ENCODE results near the gene NEO1.
A peak's percentile ranks its signal among the peaks of the same experiment; 100 is the strongest.

NEO1 gene

DNA sequence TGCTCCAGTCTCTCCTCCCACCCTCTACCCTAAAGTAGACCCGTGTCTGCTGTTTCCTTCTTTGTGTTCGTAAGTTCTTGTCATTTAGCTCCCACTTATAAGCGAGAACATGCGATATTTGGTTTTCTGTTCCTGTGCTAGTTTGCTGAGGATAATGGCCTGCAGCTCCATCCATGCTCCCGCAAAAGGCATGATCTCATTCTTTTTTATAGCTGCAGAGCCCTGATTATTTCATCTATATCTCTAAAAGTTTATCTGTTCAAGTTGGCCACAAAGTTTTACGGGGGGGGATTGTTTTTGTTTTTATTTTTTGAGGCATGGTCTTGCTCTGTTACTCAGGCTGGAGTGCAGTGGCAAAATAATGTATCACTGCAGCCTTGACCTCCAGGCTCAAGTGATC, 4.4 kb upstream of the NEO1 start:
- no peaks in the 10 kb centered on the region for H3K36me3 Mint-ChIP-seq
- H3K4me1 Mint-ChIP-seq, result peaks cover 0 to 1% of the 10 kb centered on the region in 2 donors
- no peak overlapping the region for H3K27ac Mint-ChIP-seq
- no peak overlapping the region for H3K4me3 Mint-ChIP-seq
- ATAC-seq (replicated peaks) (no peak), DNase-seq (no peak)
- peaks cover 23 to 35% of the 10 kb centered on the region in 2 donors for H3K27me3 Mint-ChIP-seq
- H3K9me3 Mint-ChIP-seq, result no peaks in the 10 kb centered on the region

DNA sequence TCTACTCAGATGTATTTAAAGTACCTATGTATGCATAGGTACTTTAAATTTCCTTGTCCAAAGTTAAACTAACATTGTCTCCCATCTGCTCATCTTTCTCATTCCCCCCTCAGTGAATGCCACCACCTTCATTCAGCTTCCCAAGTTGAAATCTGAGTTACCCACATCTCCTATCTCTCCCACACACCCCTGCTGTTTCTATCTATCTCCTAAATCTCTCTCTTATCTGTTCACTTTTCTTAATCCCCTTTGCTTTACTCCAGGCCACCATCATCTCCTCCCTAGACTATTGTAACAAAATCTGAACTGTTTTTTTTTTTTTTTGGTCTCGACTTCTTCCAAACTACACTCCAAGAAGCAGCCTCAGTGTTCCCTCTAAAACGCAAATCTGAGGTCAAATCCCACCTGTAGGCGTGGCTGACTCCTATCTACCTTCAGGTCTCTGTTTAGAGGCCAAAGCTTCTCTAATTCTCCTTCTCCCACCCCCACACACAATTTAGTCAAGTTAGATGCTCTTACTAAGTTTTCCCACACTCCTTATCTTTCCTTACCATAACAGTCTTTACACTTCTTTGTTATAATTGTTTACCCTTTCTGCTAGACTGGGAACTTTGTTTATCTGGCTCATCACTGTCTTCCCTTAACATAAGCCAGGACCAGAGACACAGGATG, 3.5 kb upstream of the NEO1 start:
- Mint-ChIP-seq H3K4me1 (peaks cover 2 to 5% of the 10 kb centered on the region in 2 donors), H3K36me3 (no peaks in the 10 kb centered on the region), H3K9me3 (no peaks in the 10 kb centered on the region), H3K27me3 (peaks cover 29 to 40% of the 10 kb centered on the region in 2 donors), H3K4me3 (no peak overlapping the region), H3K27ac (no peak overlapping the region)
- DNase-seq, result no peak
- ATAC-seq (replicated peaks), result no peak

DNA sequence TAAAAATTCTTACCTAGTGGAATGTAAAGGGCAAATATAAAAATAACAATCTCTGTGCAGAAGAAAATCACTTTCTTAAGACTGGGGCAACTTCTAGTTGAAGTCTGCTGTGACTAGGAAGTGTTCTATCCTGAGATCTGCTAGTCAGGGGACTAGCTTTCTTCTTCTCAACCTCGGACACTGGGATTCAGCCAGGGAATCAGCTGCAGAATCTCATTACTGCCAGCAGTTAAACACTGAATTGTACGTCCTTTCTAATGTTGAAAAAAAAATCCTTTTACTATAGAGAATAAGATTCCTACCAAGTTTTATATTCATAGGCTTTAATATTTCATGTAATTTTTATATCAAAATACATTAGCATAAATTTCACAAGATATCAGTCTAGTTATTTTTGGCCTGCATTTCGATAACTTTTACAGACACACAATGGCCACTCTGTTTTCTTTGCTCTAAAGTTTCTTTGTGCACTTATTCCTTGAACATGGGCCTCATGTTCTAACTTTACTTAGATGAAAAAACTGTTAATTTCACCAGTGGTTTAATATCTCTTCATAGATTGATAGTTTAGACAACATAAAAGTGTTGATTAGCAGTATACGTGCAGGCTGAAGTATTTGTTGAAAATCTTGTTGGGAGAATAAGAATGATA, 2.6 kb upstream of the NEO1 start:
- Mint-ChIP-seq H3K36me3 (no peaks in the 10 kb centered on the region), H3K27me3 (peaks cover 29 to 40% of the 10 kb centered on the region in 2 donors)

DNA sequence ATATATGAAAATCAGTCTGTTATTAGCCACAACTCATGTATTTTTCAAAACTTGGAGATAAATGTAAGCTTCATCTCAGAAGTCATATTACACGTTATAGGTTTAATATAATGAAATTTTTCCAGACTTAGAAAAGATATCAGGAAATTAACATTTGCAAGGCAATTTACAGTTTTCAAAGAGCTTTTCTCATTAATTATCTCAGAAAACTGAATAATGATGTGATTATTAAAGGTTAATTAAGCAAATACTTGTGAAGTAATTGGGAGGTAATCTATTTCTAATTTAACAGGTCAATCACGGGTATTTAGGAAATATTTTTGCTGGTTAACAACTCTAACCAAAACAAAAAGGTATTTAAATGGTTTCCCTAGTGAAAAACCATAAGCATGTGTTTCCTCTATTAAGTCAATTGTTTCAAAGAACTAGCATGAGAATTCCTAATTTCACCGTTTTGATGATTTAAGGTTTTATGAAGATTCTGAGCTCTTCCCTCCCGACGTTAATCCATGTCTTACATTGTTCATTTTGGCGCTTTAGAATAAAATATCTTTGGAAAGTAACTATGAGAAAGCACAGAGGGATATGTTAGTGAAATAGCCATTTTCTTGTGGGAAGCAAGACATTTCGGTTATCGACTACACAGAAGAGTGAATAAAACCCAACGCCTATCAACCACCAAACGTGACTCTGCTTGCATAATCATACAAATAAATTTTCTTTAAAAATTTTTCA, 1.5 kb upstream of the NEO1 start:
- Mint-ChIP-seq H3K4me1 (peaks cover 2 to 5% of the 10 kb centered on the region in 2 donors), H3K27me3 (peaks cover 29 to 40% of the 10 kb centered on the region in 2 donors), H3K4me3 (no peak overlapping the region), H3K36me3 (no peaks in the 10 kb centered on the region), H3K9me3 (no peaks in the 10 kb centered on the region), H3K27ac (no peak overlapping the region)
- ATAC-seq (replicated peaks) (no peak), DNase-seq (no peak)

More for the DNA sequence above, 2.6 kb upstream of the NEO1 start:
- ATAC-seq (replicated peaks) (no peak), DNase-seq (no peak)
- peaks cover 2 to 5% of the 10 kb centered on the region in 2 donors for H3K4me1 Mint-ChIP-seq
- H3K27ac Mint-ChIP-seq, result no peak overlapping the region
- H3K4me3 Mint-ChIP-seq, result no peak overlapping the region
- H3K9me3 Mint-ChIP-seq, result no peaks in the 10 kb centered on the region

DNA sequence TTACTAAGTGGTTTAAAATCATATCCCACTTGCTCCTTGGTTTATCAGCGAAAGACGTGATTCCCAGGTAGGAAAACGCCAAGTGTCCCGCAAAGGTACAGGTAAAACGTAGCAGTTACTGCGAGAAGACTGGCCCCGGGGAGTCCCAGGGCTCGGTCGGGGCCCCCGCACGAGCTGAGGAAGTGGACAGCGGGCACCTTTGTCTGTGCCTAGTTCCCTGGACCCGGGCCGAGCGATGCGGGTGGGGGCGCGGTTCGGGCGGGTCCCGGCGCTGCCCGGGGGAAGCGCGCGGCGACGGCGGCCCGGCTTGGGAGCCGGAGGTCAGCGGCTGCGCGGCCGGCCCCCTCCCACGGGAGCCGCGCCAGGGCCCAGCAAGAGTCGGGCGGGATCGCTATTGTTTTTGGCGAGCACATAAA, 864 bp upstream of the NEO1 start:
- peak; percentile 10 to 16 for ATAC-seq (replicated peaks)
- DNase-seq, result no peak
- no peaks in the 10 kb centered on the region for H3K36me3 Mint-ChIP-seq
- H3K4me1 Mint-ChIP-seq, result peaks cover 2 to 5% of the 10 kb centered on the region in 2 donors
- H3K9me3 Mint-ChIP-seq, result no peaks in the 10 kb centered on the region
- H3K27ac Mint-ChIP-seq, result no peak overlapping the region
- peaks cover 29 to 35% of the 10 kb centered on the region in 2 donors for H3K27me3 Mint-ChIP-seq
- H3K4me3 Mint-ChIP-seq, result peak overlapping the region; percentile 53 to 83

DNA sequence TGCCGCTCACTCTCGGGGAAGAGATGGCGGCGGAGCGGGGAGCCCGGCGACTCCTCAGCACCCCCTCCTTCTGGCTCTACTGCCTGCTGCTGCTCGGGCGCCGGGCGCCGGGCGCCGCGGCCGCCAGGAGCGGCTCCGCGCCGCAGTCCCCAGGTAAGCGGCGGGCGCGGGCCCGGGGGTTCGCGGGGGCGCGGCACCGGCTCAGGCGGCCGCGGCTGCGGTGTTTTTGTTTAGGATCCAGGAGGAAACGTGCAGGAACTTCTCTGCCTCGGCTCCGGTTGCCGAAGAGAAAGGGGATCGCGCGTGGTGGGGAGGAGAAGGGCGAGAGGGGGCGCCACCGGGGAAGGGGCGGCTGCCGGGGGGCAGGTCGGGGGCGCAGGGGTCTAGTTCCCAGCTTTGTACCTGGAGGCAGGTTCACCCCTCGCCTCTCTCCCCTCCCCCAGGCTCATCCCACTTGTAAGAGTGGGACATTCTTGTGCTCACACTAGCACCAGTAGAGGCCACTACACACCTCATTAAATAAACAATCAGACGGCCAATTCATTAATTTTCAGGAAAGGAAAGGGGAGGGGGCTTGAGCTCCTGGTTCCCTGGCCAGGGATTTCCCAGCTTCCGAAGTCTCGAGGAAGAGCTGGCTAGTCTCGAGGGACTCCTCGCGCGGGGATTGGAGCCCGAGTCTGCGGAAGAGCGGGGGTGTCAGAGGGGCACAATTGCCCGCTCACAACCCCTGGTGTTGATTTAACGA, 562 bp downstream of the NEO1 start:
- Mint-ChIP-seq H3K4me3 (peak overlapping the region; percentile 80 to 83), H3K27ac (peak overlapping the region; percentile 77), H3K36me3 (no peaks in the 10 kb centered on the region), H3K27me3 (peaks cover 26 to 28% of the 10 kb centered on the region in 2 donors), H3K9me3 (no peaks in the 10 kb centered on the region), H3K4me1 (peaks cover 2 to 5% of the 10 kb centered on the region in 2 donors)
- DNase-seq (peak; percentile 2), ATAC-seq (replicated peaks) (peak; percentile 53 to 60)

DNA sequence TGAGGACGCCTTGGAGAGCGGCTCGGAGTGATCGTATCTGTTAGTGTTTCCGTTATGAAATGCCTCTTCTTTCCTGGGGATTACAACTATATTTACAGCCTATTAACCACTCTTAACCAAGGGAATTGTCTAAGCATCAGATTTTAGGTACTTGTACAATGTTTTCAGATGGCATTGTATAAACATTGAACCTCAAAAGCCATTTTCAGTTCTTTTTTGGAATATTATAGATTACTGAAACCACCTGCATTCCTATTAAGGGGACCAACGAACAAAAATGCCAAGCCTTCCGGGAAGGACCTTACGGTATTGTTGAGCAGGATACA, 1.1 kb downstream of the NEO1 start:
- H3K27ac Mint-ChIP-seq, result no peak overlapping the region
- no peak for ATAC-seq (replicated peaks)
- H3K36me3 Mint-ChIP-seq, result no peaks in the 10 kb centered on the region
- H3K27me3 Mint-ChIP-seq, result peaks cover 24 to 25% of the 10 kb centered on the region in 2 donors
- H3K9me3 Mint-ChIP-seq, result no peaks in the 10 kb centered on the region
- H3K4me3 Mint-ChIP-seq, result peak overlapping the region; percentile 80 to 83
- DNase-seq, result no peak
- peaks cover 2 to 5% of the 10 kb centered on the region in 2 donors for H3K4me1 Mint-ChIP-seq

DNA sequence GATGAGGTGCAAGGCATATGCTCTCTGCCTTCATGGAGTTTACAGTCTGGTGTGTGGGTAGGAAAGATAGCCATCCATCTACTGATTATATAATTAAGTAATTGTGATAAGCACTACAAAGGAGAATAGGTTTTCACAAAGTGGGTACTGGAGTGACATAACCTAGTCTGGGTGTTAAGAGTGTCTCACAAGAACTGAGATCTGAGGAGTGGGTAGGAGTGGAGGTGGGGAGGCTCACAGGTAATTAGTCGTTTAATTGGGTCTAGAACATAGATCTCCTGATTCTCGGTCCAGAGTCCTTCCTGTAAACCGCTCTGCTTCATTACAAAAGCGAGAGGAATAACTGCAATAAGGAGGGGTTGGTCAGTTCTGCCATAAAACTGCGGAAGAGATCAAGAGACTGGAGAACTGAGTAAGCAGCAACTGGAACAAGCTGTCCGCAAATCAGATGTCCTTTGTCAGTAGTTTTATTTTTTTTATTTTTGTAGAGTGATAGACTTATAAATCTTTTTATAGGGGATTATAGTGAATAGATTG, 2.2 kb downstream of the NEO1 start:
- Mint-ChIP-seq H3K27me3 (peaks cover 12 to 16% of the 10 kb centered on the region in 2 donors), H3K36me3 (no peaks in the 10 kb centered on the region), H3K4me3 (no peak overlapping the region), H3K9me3 (no peaks in the 10 kb centered on the region), H3K27ac (no peak overlapping the region), H3K4me1 (peaks cover 2 to 5% of the 10 kb centered on the region in 2 donors)
- ATAC-seq (replicated peaks), result no peak
- no peak for DNase-seq

DNA sequence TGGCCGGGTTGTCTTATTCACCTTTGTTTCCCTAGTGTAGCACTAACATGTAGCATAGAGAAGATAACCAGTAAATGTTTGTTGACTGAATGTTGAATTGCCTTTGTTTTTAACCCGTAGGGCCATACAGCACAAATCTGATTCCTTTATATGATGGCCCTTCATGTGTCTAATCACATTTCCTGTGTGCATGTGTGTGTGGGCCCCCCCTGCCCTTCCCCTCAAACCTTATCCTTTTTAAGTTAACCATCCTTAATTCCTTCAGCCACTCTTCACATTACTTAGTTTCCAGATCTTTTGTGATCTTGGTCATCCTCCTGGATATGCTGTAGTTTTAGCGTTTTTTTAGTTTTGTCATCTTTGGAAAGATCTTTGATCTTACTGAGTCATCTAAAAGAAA, 4.2 kb downstream of the NEO1 start:
- peaks cover 11 to 13% of the 10 kb centered on the region in 2 donors for H3K27me3 Mint-ChIP-seq
- H3K9me3 Mint-ChIP-seq, result no peaks in the 10 kb centered on the region
- no peak overlapping the region for H3K4me3 Mint-ChIP-seq
- H3K27ac Mint-ChIP-seq, result no peak overlapping the region
- DNase-seq, result no peak
- ATAC-seq (replicated peaks), result no peak
- no peaks in the 10 kb centered on the region for H3K36me3 Mint-ChIP-seq
- H3K4me1 Mint-ChIP-seq, result peaks cover 2 to 5% of the 10 kb centered on the region in 2 donors

DNA sequence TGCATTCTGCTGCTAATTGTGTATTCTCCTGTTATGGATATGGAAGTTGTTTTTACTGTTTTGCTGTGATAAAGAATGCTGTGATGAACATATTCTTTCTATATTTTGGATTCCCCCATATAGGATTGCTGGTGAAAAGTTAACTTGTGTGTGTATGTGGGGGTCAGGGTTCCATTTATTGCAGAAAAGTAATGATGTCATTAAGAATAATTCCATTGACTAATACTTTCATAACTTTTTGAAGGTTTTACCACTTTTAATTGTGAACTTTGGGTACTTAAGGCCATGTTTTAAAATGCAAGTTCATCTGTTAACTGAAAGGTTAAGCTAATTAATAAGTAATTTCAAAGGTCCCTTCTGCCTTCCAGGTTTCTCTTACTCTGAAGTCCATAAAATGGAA, 6.2 kb downstream of the NEO1 start:
- H3K9me3 Mint-ChIP-seq, result no peaks in the 10 kb centered on the region
- H3K4me1 Mint-ChIP-seq, result no peaks in the 10 kb centered on the region
- ATAC-seq (replicated peaks), result no peak
- DNase-seq, result no peak
- no peak overlapping the region for H3K27ac Mint-ChIP-seq
- no peaks in the 10 kb centered on the region for H3K36me3 Mint-ChIP-seq
- no peak overlapping the region for H3K4me3 Mint-ChIP-seq
- H3K27me3 Mint-ChIP-seq, result peaks cover 9 to 13% of the 10 kb centered on the region in 2 donors

DNA sequence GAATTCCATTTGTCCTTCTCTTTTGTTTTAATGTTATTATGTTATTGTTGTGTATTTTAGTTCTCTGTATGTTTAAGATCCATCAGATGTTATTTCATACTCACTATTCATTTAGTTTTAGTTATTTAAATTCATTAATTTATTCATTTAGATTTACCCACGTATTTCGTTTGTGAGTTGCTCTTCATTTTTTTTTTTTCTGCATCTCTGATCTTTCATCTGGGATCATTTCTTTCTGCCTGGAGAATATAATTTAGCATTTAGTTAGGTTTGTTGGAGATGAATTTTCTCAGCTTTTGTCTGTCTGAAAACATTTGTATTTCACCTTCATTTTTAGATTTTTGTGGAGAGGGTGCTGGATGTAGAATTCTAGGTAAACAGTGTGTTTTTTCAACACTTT, 12.9 kb downstream of the NEO1 start:
- Mint-ChIP-seq H3K4me3 (no peak overlapping the region), H3K27ac (no peak overlapping the region), H3K9me3 (no peaks in the 10 kb centered on the region), H3K36me3 (no peaks in the 10 kb centered on the region), H3K4me1 (no peaks in the 10 kb centered on the region), H3K27me3 (peaks cover 22 to 41% of the 10 kb centered on the region in 2 donors)
- DNase-seq (no peak), ATAC-seq (replicated peaks) (no peak)

DNA sequence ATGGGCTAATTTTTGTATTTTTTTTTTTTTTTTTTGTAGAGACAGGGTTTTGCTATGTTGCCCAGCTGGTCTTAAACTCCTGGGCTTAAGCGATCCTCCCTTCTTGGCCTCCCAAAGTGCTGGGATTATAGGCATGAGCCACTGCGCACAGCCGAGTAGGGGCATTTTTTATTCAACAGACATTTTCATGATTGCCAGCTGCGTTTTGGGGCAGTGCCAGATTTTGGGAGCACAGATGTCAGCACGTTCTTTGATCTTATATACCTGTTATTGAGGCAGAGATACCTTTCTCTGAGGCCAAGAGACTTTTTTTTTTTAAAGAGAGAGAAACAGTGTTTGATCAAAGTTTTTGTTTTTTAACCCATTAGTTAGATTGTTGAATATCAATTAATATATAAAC, 16.8 kb downstream of the NEO1 start:
- Mint-ChIP-seq H3K9me3 (no peaks in the 10 kb centered on the region), H3K27ac (no peak overlapping the region), H3K27me3 (peaks cover 16 to 25% of the 10 kb centered on the region in 2 donors), H3K4me1 (no peaks in the 10 kb centered on the region), H3K36me3 (no peaks in the 10 kb centered on the region), H3K4me3 (no peak overlapping the region)
- ATAC-seq (replicated peaks) (no peak), DNase-seq (no peak)

DNA sequence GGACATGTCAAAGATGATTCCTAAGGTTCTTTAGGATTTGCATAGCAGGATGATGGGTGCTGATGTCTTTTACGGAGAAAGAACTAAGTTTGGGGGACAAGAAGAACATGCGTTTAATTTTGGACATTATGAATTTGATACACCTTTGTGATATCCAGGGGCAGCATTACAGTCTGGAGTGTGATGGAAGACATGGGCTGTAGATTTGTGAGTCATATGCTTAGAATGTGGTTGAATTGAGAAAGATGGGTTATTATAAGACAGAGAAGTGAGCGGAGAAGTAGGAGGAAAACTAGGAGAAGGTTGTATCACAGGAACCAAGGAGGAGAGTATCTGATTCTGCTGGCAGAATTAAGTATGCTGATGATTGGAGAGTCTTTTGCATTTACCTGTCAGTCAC, 20.6 kb downstream of the NEO1 start:
- H3K36me3 Mint-ChIP-seq, result no peaks in the 10 kb centered on the region
- DNase-seq, result no peak
- H3K4me1 Mint-ChIP-seq, result no peaks in the 10 kb centered on the region
- peaks cover 7 to 8% of the 10 kb centered on the region in 2 donors for H3K27me3 Mint-ChIP-seq
- no peak overlapping the region for H3K4me3 Mint-ChIP-seq
- H3K9me3 Mint-ChIP-seq, result no peaks in the 10 kb centered on the region
- no peak for ATAC-seq (replicated peaks)
- no peak overlapping the region for H3K27ac Mint-ChIP-seq

DNA sequence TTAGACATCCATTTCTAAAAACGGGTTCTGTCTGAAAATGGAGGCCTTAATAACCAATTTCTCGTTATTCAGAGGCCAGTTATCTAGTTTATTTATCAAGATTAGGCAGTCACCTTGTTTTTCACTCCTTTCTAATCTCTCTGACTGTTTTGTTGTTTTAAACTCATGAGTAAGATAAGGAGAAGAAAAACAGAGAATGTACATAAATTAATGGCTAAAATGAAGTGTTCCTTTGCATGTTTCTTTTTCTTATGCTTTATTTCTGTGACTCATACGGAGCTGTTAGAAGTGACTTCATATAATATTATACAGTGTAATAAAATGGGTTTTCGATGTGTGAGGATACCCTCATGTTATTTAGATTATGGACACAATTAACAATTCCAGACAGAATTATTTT, 22.0 kb downstream of the NEO1 start:
- DNase-seq (no peak), ATAC-seq (replicated peaks) (no peak)
- no peak overlapping the region for H3K4me3 Mint-ChIP-seq
- peaks cover 9 to 10% of the 10 kb centered on the region in 2 donors for H3K27me3 Mint-ChIP-seq
- H3K36me3 Mint-ChIP-seq, result no peaks in the 10 kb centered on the region
- H3K9me3 Mint-ChIP-seq, result no peaks in the 10 kb centered on the region
- H3K4me1 Mint-ChIP-seq, result no peaks in the 10 kb centered on the region
- no peak overlapping the region for H3K27ac Mint-ChIP-seq

Measured in stimulated activated naive B cell treated with anti-CD40 and anti-IgM and Interleukin-4, amounts not matched to agents 10 μg/mL and 1 μg/mL and 100 μg/mL, for 72 hours (primary cell).